HCT116 (cell line): ENCODE data around the gene CLSTN1. TPM values are rescaled to one million over a fixed set of nuclear protein-coding genes. Genes with fewer than 3 reads are reported as not detected.

Experiments
- ATAC-seq: fragments of 200-7000 bp; cut with Tn5 transposase; 2 replicates; pipeline ENCODE4 v1.9.1; 2020; ENCODE audit warnings: mild to moderate bottlenecking, moderate library complexity
- BruUV-seq: library from RNA; stranded (reverse); fragments of 400-500 nt; replicated peaks from 2 replicates; lab custom pipeline; 2021; lab: Mats Ljungman, UMichigan
- CTCF ChIA-PET: fragments of 300-600 bp; sonication (Branson Sonifier 250); formaldehyde crosslinking; loops from one replicate; lab custom pipeline; 2021; ENCODE audit warnings: antibody characterized with exemption; lab: Charles Lee
- POLR2A ChIA-PET: fragments of 300-600, 350-600 bp; sonication (Branson Sonifier 250); formaldehyde crosslinking; loops from one replicate; lab custom pipeline; 2021; ENCODE audit warnings: antibody characterized with exemption; lab: Charles Lee
- RAD21 ChIA-PET, 2 experiments: fragments of 300-600 bp; sonication (Branson Sonifier 250); formaldehyde crosslinking; loops; one replicate each; lab custom pipeline; 2023; ENCODE audit warnings: low total read pairs in 2 of 2; ENCODE audit not compliant: uncharacterized antibody in 2 of 2, unreplicated experiment in 2 of 2, low non-redundant PET in 1 of 2; lab: Charles Lee
- DNase-seq: peaks from one replicate; pipeline ENCODE4 v3.0.0-alpha.2; 2010; ENCODE audit warnings: low read depth, low spot score
- H2AFZ ChIP-seq: fragments of 200-600 bp; shearing (Covaris generic), sonication (generic); 2 replicates; pipeline ENCODE4 v1.6.1; 2017; ENCODE audit warnings: low read depth, mixed run types, mixed read lengths, antibody characterized with exemption, low read length; ENCODE audit not compliant: poor library complexity, severe bottlenecking
- H3K27ac ChIP-seq: 2 replicates; pipeline ENCODE4 v1.5.1; 2012; ENCODE audit warnings: low read depth, low read length
- H3K27me3 ChIP-seq: fragments of 200-600 bp; sonication (generic); 2 replicates; pipeline ENCODE4 v1.6.1; 2016; ENCODE audit warnings: mixed run types, low read length, mixed read lengths; ENCODE audit not compliant: insufficient read depth
- H3K36me3 ChIP-seq, 2 experiments: fragments of 200-500 bp in 1 of 2; fragments of 200-600 bp in 1 of 2; sonication (Bioruptor generic) in 1 of 2; sonication (generic) in 1 of 2; 2 replicates each; pipeline versions ENCODE4 v1.5.1 to v1.6.1; 2014 to 2016; ENCODE audit warnings: low read length in 2 of 2, inconsistent platforms in 1 of 2, mixed read lengths in 1 of 2, mixed run types in 1 of 2; ENCODE audit not compliant: insufficient read depth in 2 of 2, control insufficient read depth in 1 of 2
- H3K4me1 ChIP-seq, 2 experiments: fragments of 200-600 bp in 1 of 2; sonication (generic) in 1 of 2; 2 replicates each; pipeline versions ENCODE4 v1.5.1 to v1.6.1; 2012 to 2017; ENCODE audit warnings: low read length in 2 of 2, inconsistent platforms in 1 of 2, mild to moderate bottlenecking in 1 of 2, mixed read lengths in 1 of 2, mixed run types in 1 of 2, moderate library complexity in 1 of 2; ENCODE audit not compliant: insufficient read depth in 2 of 2, control insufficient read depth in 1 of 2
- H3K4me2 ChIP-seq: fragments of 200-600 bp; sonication (generic); 2 replicates; pipeline ENCODE4 v1.6.1; 2017; ENCODE audit warnings: mixed run types, low read length, mixed read lengths
- H3K4me3 ChIP-seq, 2 experiments: fragments of 200-600 bp in 1 of 2; sonication (generic) in 1 of 2; replicated peaks in 1 of 2; 2 replicates each; pipeline ENCODE4 v1.5.1; 2011 to 2016; ENCODE audit warnings: low read length in 2 of 2, control low read depth in 1 of 2, low read depth in 1 of 2, mild to moderate bottlenecking in 1 of 2, mixed read lengths in 1 of 2, mixed run types in 1 of 2
- H3K79me2 ChIP-seq: fragments of 200-600 bp; sonication (generic); 2 replicates; pipeline ENCODE4 v1.6.1; 2017; ENCODE audit warnings: mild to moderate bottlenecking, mixed run types, low read length, moderate library complexity, mixed read lengths; ENCODE audit not compliant: insufficient read depth
- H3K9ac ChIP-seq: fragments of 200-600 bp; sonication (generic); 2 replicates; pipeline ENCODE4 v1.6.1; 2016; ENCODE audit warnings: low read length, mixed read lengths
- H3K9me2 ChIP-seq: fragments of 200-600 bp; sonication (generic), shearing (Covaris generic); 2 replicates; pipeline ENCODE4 v1.6.1; 2017; ENCODE audit warnings: mixed run types, mild to moderate bottlenecking, moderate library complexity; ENCODE audit not compliant: insufficient read depth
- H3K9me3 ChIP-seq, 2 experiments: fragments of 200-500 bp in 1 of 2; fragments of 200-600 bp in 1 of 2; sonication (Bioruptor generic) in 1 of 2; sonication (generic) in 1 of 2; 2 replicates each; pipeline ENCODE4 v1.6.1; 2014 to 2017; ENCODE audit warnings: low read length in 2 of 2, mixed read lengths in 2 of 2, inconsistent platforms in 1 of 2, low read depth in 1 of 2, mild to moderate bottlenecking in 1 of 2, mixed run types in 1 of 2, moderate library complexity in 1 of 2; ENCODE audit not compliant: control insufficient read depth in 1 of 2, insufficient read depth in 1 of 2
- H4K20me1 ChIP-seq: fragments of 200-600 bp; sonication (generic), shearing (Covaris generic); 2 replicates; pipeline ENCODE4 v1.6.1; 2017; ENCODE audit warnings: mixed run types, mild to moderate bottlenecking, moderate library complexity; ENCODE audit not compliant: insufficient read depth
- CEBPB ChIP-seq: IDR thresholded peaks from 2 replicates; pipeline ENCODE4 v1.6.1; 2012; ENCODE audit warnings: low read depth
- EGR1 ChIP-seq: IDR thresholded peaks from 2 replicates; pipeline ENCODE4 v1.6.1; 2012; ENCODE audit warnings: low read depth
- ELF1 ChIP-seq: IDR thresholded peaks from 2 replicates; pipeline ENCODE4 v1.6.1; 2012; ENCODE audit warnings: low read depth, borderline replicate concordance
- FOSL1 ChIP-seq: IDR thresholded peaks from 2 replicates; pipeline ENCODE4 v1.6.1; 2012; ENCODE audit warnings: low read depth
- POLR2AphosphoS5 ChIP-seq: IDR thresholded peaks from 2 replicates; pipeline ENCODE4 v1.6.1; 2011; ENCODE audit warnings: mild to moderate bottlenecking, low read depth, low read length, moderate library complexity
- SIN3A ChIP-seq: IDR thresholded peaks from 2 replicates; pipeline ENCODE4 v1.6.1; 2012; ENCODE audit warnings: low read depth
- SP1 ChIP-seq: IDR thresholded peaks from 2 replicates; pipeline ENCODE4 v1.6.1; 2012; ENCODE audit warnings: low read depth
- TCF7L2 ChIP-seq: IDR thresholded peaks from 2 replicates; pipeline ENCODE4 v1.7.0; 2011; ENCODE audit warnings: borderline replicate concordance, inconsistent platforms; ENCODE audit not compliant: insufficient read depth, insufficient read length; ENCODE audit errors: extremely low read depth
- YY1 ChIP-seq: IDR thresholded peaks from 2 replicates; pipeline ENCODE4 v1.6.1; 2011; ENCODE audit warnings: low read length, low read depth, moderate library complexity, mild to moderate bottlenecking; ENCODE audit not compliant: insufficient replicate concordance; ENCODE audit errors: extremely low read depth
- ZNF274 ChIP-seq: fragments of 200-500 bp; sonication (Bioruptor generic); IDR thresholded peaks from 2 replicates; pipeline ENCODE4 v1.6.1; 2014; ENCODE audit warnings: mild to moderate bottlenecking, low read depth, low read length, inconsistent platforms
- intact Hi-C: fragments of 100-400 bp; cut with micrococcal nuclease; formaldehyde crosslinking; loops from 2 replicates; pipeline ENCODE4 v1.10.0; 2022
- total RNA-seq: library from RNA; stranded (reverse); gene quantifications from one replicate; pipeline ENCODE4 v1.2.1, GENCODE V29; 2021; ENCODE audit not compliant: unreplicated experiment
- TF ChIP-seq, protein P1 (sequence below): IDR thresholded peaks from 2 replicates; pipeline ENCODE4 v1.6.1; 2012
- TF ChIP-seq, protein P2 (sequence below): IDR thresholded peaks from 2 replicates; pipeline ENCODE4 v1.6.1; 2012; ENCODE audit warnings: low read depth
- TF ChIP-seq, protein P3 (sequence below): IDR thresholded peaks from 2 replicates; pipeline ENCODE4 v1.6.1; 2011; ENCODE audit warnings: mild to moderate bottlenecking, low read length, moderate library complexity; ENCODE audit not compliant: insufficient replicate concordance; ENCODE audit errors: extremely low read depth
- TF ChIP-seq, protein P4 (sequence below), 3 experiments: fragments of 200-600 bp in 1 of 3; sonication (generic) in 1 of 3; IDR thresholded peaks in 2 of 3; conservative IDR thresholded peaks in 1 of 3; 2 replicates each; pipeline ENCODE4 v1.5.1; 2012 to 2017; ENCODE audit warnings: low read depth in 2 of 3, low read length in 2 of 3, antibody characterized with exemption in 1 of 3, borderline replicate concordance in 1 of 3, control low read depth in 1 of 3, mild to moderate bottlenecking in 1 of 3, mixed read lengths in 1 of 3, mixed run types in 1 of 3, moderate library complexity in 1 of 3; ENCODE audit not compliant: insufficient read depth in 1 of 3
- TF ChIP-seq, protein P5 (sequence below): IDR thresholded peaks from 2 replicates; pipeline ENCODE4 v1.6.1; 2012

The CLSTN1 gene
- total RNA-seq, 1 experiment from 2014 or later, result 113 TPM

DNA sequence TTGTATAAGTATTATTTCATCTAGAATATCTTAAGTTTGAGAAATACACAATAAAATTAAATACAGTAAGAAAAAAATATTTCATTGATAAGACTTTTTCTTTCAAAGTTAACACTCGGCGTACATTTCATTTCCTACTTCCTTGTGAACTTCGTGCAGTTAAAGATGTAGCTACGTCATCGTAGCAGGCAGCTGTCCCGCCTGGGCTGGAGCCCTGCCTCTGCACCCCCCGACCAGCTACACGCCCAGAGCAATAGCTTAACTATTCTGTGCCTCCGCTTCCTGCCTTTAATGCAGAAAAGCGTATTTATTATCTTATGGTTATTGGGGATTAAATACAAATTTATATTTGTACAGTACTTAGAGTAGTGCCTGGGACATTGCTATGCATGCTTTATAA is 53.5 kb downstream of the CLSTN1 start (continued):
- TF ChIP-seq, protein P1, sequence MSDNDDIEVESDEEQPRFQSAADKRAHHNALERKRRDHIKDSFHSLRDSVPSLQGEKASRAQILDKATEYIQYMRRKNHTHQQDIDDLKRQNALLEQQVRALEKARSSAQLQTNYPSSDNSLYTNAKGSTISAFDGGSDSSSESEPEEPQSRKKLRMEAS, result no peak
- TF ChIP-seq, protein P2, sequence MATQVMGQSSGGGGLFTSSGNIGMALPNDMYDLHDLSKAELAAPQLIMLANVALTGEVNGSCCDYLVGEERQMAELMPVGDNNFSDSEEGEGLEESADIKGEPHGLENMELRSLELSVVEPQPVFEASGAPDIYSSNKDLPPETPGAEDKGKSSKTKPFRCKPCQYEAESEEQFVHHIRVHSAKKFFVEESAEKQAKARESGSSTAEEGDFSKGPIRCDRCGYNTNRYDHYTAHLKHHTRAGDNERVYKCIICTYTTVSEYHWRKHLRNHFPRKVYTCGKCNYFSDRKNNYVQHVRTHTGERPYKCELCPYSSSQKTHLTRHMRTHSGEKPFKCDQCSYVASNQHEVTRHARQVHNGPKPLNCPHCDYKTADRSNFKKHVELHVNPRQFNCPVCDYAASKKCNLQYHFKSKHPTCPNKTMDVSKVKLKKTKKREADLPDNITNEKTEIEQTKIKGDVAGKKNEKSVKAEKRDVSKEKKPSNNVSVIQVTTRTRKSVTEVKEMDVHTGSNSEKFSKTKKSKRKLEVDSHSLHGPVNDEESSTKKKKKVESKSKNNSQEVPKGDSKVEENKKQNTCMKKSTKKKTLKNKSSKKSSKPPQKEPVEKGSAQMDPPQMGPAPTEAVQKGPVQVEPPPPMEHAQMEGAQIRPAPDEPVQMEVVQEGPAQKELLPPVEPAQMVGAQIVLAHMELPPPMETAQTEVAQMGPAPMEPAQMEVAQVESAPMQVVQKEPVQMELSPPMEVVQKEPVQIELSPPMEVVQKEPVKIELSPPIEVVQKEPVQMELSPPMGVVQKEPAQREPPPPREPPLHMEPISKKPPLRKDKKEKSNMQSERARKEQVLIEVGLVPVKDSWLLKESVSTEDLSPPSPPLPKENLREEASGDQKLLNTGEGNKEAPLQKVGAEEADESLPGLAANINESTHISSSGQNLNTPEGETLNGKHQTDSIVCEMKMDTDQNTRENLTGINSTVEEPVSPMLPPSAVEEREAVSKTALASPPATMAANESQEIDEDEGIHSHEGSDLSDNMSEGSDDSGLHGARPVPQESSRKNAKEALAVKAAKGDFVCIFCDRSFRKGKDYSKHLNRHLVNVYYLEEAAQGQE, result no peak
- TF ChIP-seq, all 23 proteins: peak for 0

DNA sequence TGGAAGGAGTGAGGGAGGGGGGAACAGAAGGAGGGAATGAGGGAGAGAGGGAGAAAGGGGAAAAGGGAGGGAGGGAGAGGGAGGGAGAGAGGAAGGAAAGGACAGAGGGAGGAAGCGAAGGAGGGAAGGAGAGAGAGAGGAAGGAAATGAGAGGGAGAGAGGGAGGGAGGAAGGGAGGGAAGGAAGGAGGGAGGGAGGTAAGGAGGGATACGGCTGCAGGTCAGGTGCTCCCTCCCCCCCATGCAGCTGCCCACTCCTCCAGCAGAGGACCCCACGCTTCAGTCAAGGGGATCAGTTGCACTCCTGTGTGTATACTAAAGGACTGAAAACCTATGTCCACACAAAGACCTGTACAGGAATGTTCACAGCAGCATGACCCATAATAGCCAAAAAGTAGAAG is 54.8 kb downstream of the CLSTN1 start:
- H4K20me1 ChIP-seq, result peaks cover 13% of the 10 kb centered on the region; the same call in 1 of the 2 replicates
- H3K4me1 ChIP-seq, result peaks cover 5 to 35% of the 10 kb centered on the region in 2 experiments; a peak in 3 of 4 replicates
- TF ChIP-seq SP1 (no peak), POLR2AphosphoS5 (no peak), YY1 (no peak), EGR1 (no peak), ELF1 (no peak), SIN3A (no peak), CEBPB (no peak), TCF7L2 (no peak), ZNF274 (no peak), FOSL1 (no peak)
- TF ChIP-seq, protein P3, sequence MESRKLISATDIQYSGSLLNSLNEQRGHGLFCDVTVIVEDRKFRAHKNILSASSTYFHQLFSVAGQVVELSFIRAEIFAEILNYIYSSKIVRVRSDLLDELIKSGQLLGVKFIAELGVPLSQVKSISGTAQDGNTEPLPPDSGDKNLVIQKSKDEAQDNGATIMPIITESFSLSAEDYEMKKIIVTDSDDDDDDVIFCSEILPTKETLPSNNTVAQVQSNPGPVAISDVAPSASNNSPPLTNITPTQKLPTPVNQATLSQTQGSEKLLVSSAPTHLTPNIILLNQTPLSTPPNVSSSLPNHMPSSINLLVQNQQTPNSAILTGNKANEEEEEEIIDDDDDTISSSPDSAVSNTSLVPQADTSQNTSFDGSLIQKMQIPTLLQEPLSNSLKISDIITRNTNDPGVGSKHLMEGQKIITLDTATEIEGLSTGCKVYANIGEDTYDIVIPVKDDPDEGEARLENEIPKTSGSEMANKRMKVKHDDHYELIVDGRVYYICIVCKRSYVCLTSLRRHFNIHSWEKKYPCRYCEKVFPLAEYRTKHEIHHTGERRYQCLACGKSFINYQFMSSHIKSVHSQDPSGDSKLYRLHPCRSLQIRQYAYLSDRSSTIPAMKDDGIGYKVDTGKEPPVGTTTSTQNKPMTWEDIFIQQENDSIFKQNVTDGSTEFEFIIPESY, result no peak
- TF ChIP-seq, protein P4, sequence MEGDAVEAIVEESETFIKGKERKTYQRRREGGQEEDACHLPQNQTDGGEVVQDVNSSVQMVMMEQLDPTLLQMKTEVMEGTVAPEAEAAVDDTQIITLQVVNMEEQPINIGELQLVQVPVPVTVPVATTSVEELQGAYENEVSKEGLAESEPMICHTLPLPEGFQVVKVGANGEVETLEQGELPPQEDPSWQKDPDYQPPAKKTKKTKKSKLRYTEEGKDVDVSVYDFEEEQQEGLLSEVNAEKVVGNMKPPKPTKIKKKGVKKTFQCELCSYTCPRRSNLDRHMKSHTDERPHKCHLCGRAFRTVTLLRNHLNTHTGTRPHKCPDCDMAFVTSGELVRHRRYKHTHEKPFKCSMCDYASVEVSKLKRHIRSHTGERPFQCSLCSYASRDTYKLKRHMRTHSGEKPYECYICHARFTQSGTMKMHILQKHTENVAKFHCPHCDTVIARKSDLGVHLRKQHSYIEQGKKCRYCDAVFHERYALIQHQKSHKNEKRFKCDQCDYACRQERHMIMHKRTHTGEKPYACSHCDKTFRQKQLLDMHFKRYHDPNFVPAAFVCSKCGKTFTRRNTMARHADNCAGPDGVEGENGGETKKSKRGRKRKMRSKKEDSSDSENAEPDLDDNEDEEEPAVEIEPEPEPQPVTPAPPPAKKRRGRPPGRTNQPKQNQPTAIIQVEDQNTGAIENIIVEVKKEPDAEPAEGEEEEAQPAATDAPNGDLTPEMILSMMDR (IDR thresholded peaks at IDR 0.05 in 2 of 3, conservative IDR thresholded peaks at IDR 0.05 in 1 of 3; ENCODE audit: borderline replicate concordance in 1 of 3, insufficient read depth in 1 of 3, low read depth in 2 of 3, low read length in 2 of 3), result no peak
- TF ChIP-seq, protein P5, sequence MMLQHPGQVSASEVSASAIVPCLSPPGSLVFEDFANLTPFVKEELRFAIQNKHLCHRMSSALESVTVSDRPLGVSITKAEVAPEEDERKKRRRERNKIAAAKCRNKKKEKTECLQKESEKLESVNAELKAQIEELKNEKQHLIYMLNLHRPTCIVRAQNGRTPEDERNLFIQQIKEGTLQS, result no peak
- TF ChIP-seq, protein P1, result no peak
- peaks cover 24% of the 10 kb centered on the region for H3K79me2 ChIP-seq
- no peak overlapping the region for H3K4me3 ChIP-seq
- CTCF ChIA-PET, result interaction anchor here (1.0 kb wide), 1 partner anchor 15 kb away, joined by 4 read pairs; no protein-coding TSS in a partner anchor
- DNase-seq (no peak), ATAC-seq (no peak)
- H3K27me3 ChIP-seq, result no peaks in the 10 kb centered on the region
- H3K27ac ChIP-seq, result no peak overlapping the region
- RAD21 ChIA-PET, result no interaction called here
- no peaks in the 10 kb centered on the region for H3K9me2 ChIP-seq
- BruUV-seq, result no TSS peak
- peaks cover 2 to 4% of the 10 kb centered on the region in 2 experiments; a peak in 3 of 4 replicates for H3K36me3 ChIP-seq
- intact Hi-C loops, result no loop called here
- no peak overlapping the region for H2AFZ ChIP-seq
- H3K9me3 ChIP-seq, result no peaks in the 10 kb centered on the region
- no peak overlapping the region for H3K9ac ChIP-seq
- POLR2A ChIA-PET, result no interaction called here
- no peak overlapping the region for H3K4me2 ChIP-seq
